Effector memory CD8-positive, alpha-beta T cell (primary cell): ENCODE results near the gene PIGX.

Source experiments
- ATAC-seq: fragments of 150-1000 bp; cut with Tn5 transposase; replicated peaks from 2 replicates; pipeline ENCODE4 v1.10.0; 2021; ENCODE audit warnings: mild to moderate bottlenecking, moderate library complexity
- DNase-seq, 3 experiments: peaks; one replicate each; pipeline ENCODE4 v3.0.0; 2021
- H3K27ac Mint-ChIP-seq, 2 donors: one replicate each; pipeline ENCODE4 v1.8.0; 2022; ENCODE audit warnings: mild to moderate bottlenecking in 2 of 2, mixed read lengths in 2 of 2, moderate library complexity in 2 of 2
- H3K27me3 Mint-ChIP-seq, 2 donors: one replicate each; pipeline ENCODE4 v1.8.0; 2022; ENCODE audit warnings: mixed read lengths in 2 of 2
- H3K36me3 Mint-ChIP-seq: one replicate; pipeline ENCODE4 v1.8.0; 2022; ENCODE audit warnings: mild to moderate bottlenecking, moderate library complexity, mixed read lengths; ENCODE audit not compliant: insufficient read depth
- H3K4me1 Mint-ChIP-seq, 2 donors: one replicate each; pipeline ENCODE4 v1.8.0; 2022; ENCODE audit warnings: low read depth in 2 of 2, mixed read lengths in 2 of 2
- H3K4me3 Mint-ChIP-seq, 2 donors: one replicate each; pipeline ENCODE4 v1.8.0; 2022; ENCODE audit warnings: mild to moderate bottlenecking in 2 of 2, mixed read lengths in 2 of 2, moderate library complexity in 2 of 2
- H3K9me3 Mint-ChIP-seq, 2 donors: one replicate each; pipeline ENCODE4 v1.8.0; 2022; ENCODE audit warnings: mixed read lengths in 2 of 2

PIGX gene

DNA sequence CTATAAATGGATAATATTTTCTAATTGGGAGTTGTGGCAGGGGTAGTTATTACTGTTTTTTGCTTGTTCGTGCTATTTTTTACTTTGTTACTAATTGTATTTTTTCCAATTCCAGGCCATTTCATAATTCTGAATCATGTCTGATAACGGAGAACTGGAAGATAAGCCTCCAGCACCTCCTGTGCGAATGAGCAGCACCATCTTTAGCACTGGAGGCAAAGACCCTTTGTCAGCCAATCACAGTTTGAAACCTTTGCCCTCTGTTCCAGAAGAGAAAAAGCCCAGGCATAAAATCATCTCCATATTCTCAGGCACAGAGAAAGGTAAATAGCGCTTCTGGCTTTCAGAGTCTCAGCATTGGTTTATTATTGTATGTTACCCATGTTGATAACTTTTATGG lies 70.3 kb downstream of the PIGX start:
- Mint-ChIP-seq H3K36me3 (peaks cover 36% of the 10 kb centered on the region), H3K27me3 (no peaks in the 10 kb centered on the region), H3K4me1 (peaks cover 29 to 47% of the 10 kb centered on the region in 2 donors), H3K4me3 (no peak overlapping the region), H3K9me3 (no peaks in the 10 kb centered on the region), H3K27ac (peak overlapping the region in 1 of 2 donors; percentile 72)
- ATAC-seq (no peak), DNase-seq (no peak)
